ENCODE results near the gene PARP11. TPM values are rescaled to one million over a fixed set of nuclear protein-coding genes. Genes with fewer than 3 reads are reported as not detected.

Gene PARP11
- total RNA-seq, 2 donors from 2014 or later: 15.3 to 30.3 TPM

- WGBS, 2 experiments (ENCODE audit: insufficient coverage in 1 of 2, insufficient read length in 1 of 2): 73 to 84% methylated on average over 3 to 5 of the region's 5 CpGs
- Histone ChIP-seq H3K27me3 (ENCODE audit: control insufficient read depth, insufficient read depth, low read length, poor library complexity, severe bottlenecking) (peaks cover 34% of the 10 kb centered on the region), H3K27ac (ENCODE audit: low read depth, low read length) (no peak overlapping the region), H3K4me1 (ENCODE audit: control insufficient read depth, insufficient read depth, low read length) (no peaks in the 10 kb centered on the region), H3K9ac (ENCODE audit: extremely low read depth, low read length, poor library complexity, severe bottlenecking) (no peak overlapping the region), H3K4me3 (ENCODE audit: low read length) (no peak overlapping the region), H3K9me3 (ENCODE audit: control insufficient read depth, low read length) (no peaks in the 10 kb centered on the region), H3K36me3 (ENCODE audit: control insufficient read depth, insufficient read depth, low read length) (no peaks in the 10 kb centered on the region)
- no peaks in the 10 kb centered on the region for H3K36me3 Mint-ChIP-seq (ENCODE audit: low read depth)
- no peak overlapping the region for H3K4me3 Mint-ChIP-seq
- TF ChIP-seq, protein P1, sequence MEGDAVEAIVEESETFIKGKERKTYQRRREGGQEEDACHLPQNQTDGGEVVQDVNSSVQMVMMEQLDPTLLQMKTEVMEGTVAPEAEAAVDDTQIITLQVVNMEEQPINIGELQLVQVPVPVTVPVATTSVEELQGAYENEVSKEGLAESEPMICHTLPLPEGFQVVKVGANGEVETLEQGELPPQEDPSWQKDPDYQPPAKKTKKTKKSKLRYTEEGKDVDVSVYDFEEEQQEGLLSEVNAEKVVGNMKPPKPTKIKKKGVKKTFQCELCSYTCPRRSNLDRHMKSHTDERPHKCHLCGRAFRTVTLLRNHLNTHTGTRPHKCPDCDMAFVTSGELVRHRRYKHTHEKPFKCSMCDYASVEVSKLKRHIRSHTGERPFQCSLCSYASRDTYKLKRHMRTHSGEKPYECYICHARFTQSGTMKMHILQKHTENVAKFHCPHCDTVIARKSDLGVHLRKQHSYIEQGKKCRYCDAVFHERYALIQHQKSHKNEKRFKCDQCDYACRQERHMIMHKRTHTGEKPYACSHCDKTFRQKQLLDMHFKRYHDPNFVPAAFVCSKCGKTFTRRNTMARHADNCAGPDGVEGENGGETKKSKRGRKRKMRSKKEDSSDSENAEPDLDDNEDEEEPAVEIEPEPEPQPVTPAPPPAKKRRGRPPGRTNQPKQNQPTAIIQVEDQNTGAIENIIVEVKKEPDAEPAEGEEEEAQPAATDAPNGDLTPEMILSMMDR (conservative IDR thresholded peaks at IDR 0.05): no peak
- H3K27ac Mint-ChIP-seq: no peak overlapping the region
- H3K4me1 Mint-ChIP-seq: no peaks in the 10 kb centered on the region
- H3K9me3 Mint-ChIP-seq: no peaks in the 10 kb centered on the region
- H3K27me3 Mint-ChIP-seq (ENCODE audit: insufficient read depth): peaks cover 19% of the 10 kb centered on the region
- no peak for DNase-seq
Observed at GRCh38 chr12:3775385-3776035, 97.7 kb downstream of the PARP11 start.

GRCh38 chr12:3772380-3772779 lies 100.8 kb downstream of the PARP11 start:
- Histone ChIP-seq H3K9me3 (ENCODE audit: control insufficient read depth, low read length) (no peaks in the 10 kb centered on the region), H3K4me1 (ENCODE audit: control insufficient read depth, insufficient read depth, low read length) (no peaks in the 10 kb centered on the region), H3K4me3 (ENCODE audit: low read length) (no peak overlapping the region), H3K27ac (ENCODE audit: low read depth, low read length) (no peak overlapping the region), H3K9ac (ENCODE audit: extremely low read depth, low read length, poor library complexity, severe bottlenecking) (no peak overlapping the region), H3K36me3 (ENCODE audit: control insufficient read depth, insufficient read depth, low read length) (no peaks in the 10 kb centered on the region), H3K27me3 (ENCODE audit: control insufficient read depth, insufficient read depth, low read length, poor library complexity, severe bottlenecking) (peaks cover 27% of the 10 kb centered on the region)
- Mint-ChIP-seq H3K4me1 (no peaks in the 10 kb centered on the region), H3K4me3 (no peak overlapping the region), H3K27ac (no peak overlapping the region), H3K36me3 (ENCODE audit: low read depth) (peaks cover 2% of the 10 kb centered on the region), H3K9me3 (peaks cover 2% of the 10 kb centered on the region), H3K27me3 (ENCODE audit: insufficient read depth) (peaks cover 23% of the 10 kb centered on the region)
- TF ChIP-seq, protein P1 (conservative IDR thresholded peaks at IDR 0.05): no peak
- WGBS, 2 experiments (ENCODE audit: insufficient coverage in 1 of 2, insufficient read length in 1 of 2): 73% methylated on average over 3 to 4 of the region's 4 CpGs
- DNase-seq: no peak

- 90% methylated on average over 1 of the region's 1 CpG for WGBS, 2 experiments (ENCODE audit: insufficient coverage in 1 of 2, insufficient read length in 1 of 2)
- no peak overlapping the region for H3K4me3 Mint-ChIP-seq
- no peaks in the 10 kb centered on the region for H3K4me1 Mint-ChIP-seq
Observed at GRCh38 chr12:3771853-3772252, 101.3 kb downstream of the PARP11 start.

More at GRCh38 chr12:3771853-3772252, 101.3 kb downstream of the PARP11 start:
- Histone ChIP-seq H3K27ac (ENCODE audit: low read depth, low read length) (no peak overlapping the region), H3K4me3 (ENCODE audit: low read length) (no peak overlapping the region), H3K4me1 (ENCODE audit: control insufficient read depth, insufficient read depth, low read length) (no peaks in the 10 kb centered on the region), H3K9ac (ENCODE audit: extremely low read depth, low read length, poor library complexity, severe bottlenecking) (no peak overlapping the region), H3K9me3 (ENCODE audit: control insufficient read depth, low read length) (no peaks in the 10 kb centered on the region), H3K27me3 (ENCODE audit: control insufficient read depth, insufficient read depth, low read length, poor library complexity, severe bottlenecking) (peaks cover 24% of the 10 kb centered on the region), H3K36me3 (ENCODE audit: control insufficient read depth, insufficient read depth, low read length) (no peaks in the 10 kb centered on the region)
- Mint-ChIP-seq H3K36me3 (ENCODE audit: low read depth) (peaks cover 3% of the 10 kb centered on the region), H3K9me3 (peaks cover 4% of the 10 kb centered on the region), H3K27me3 (ENCODE audit: insufficient read depth) (peaks cover 25% of the 10 kb centered on the region), H3K27ac (no peak overlapping the region)
- DNase-seq: no peak
- TF ChIP-seq, protein P1 (conservative IDR thresholded peaks at IDR 0.05): no peak

All from endodermal cell (in vitro differentiated cells).